Panc1 (cell line): ENCODE results near the gene NPHP4.

Experiments used
- CTCF ChIP-seq: fragments of 450-650 bp; IDR thresholded peaks from 2 replicates; pipeline ENCODE4 v1.5.1; 2017; ENCODE audit warnings: mild to moderate bottlenecking
- POLR2AphosphoS5 ChIP-seq: IDR thresholded peaks from 2 replicates; pipeline ENCODE4 v1.6.1; 2012; ENCODE audit warnings: mild to moderate bottlenecking, low read depth, low read length, moderate library complexity
- REST ChIP-seq, 2 experiments: IDR thresholded peaks; 2 replicates each; pipeline ENCODE4 v1.6.1; 2011 to 2012; ENCODE audit warnings: low read depth in 2 of 2, control low read depth in 1 of 2, low read length in 1 of 2, mild to moderate bottlenecking in 1 of 2, moderate library complexity in 1 of 2; ENCODE audit not compliant: insufficient read depth in 1 of 2
- SIN3A ChIP-seq: IDR thresholded peaks from 2 replicates; pipeline ENCODE4 v1.6.1; 2012; ENCODE audit warnings: low read depth, mild to moderate bottlenecking, low read length, moderate library complexity, borderline replicate concordance; ENCODE audit not compliant: insufficient read depth
- TCF7L2 ChIP-seq: IDR thresholded peaks from 2 replicates; pipeline ENCODE4 v1.6.1; 2011; ENCODE audit warnings: mild to moderate bottlenecking, low read depth, low read length, inconsistent platforms

GRCh38 chr1:5903031-5903430, 89.2 kb downstream of the NPHP4 start:
- TF ChIP-seq CTCF (no peak), TCF7L2 (no peak), POLR2AphosphoS5 (no peak), REST (IDR thresholded peaks at IDR 0.05; ENCODE audit: insufficient read depth in 1 of 2, low read depth in 2 of 2, low read length in 1 of 2) (no peak), SIN3A (no peak)
